ENCODE data around the gene GTPBP4. TPM values are rescaled to one million over a fixed set of nuclear protein-coding genes. Genes with fewer than 3 reads are reported as not detected.
A peak's percentile ranks its signal among the peaks of the same experiment; 100 is the strongest.

The GTPBP4 gene
- total RNA-seq, 1 donor = 27.1 TPM

- peak overlapping the region; percentile 64 for H3K4me2 ChIP-seq (ENCODE audit: insufficient read depth, low read length)
- H3K4me3 ChIP-seq (ENCODE audit: insufficient read depth, low read length) = peak overlapping the region; percentile 52
- H3K4me1 ChIP-seq (ENCODE audit: insufficient read depth, low read length) = peaks cover 5% of the 10 kb centered on the region
- H3K9me3 ChIP-seq (ENCODE audit: low read depth, low read length) = no peaks in the 10 kb centered on the region
- no peaks in the 10 kb centered on the region for H4K20me1 ChIP-seq (ENCODE audit: insufficient read depth, low read length)
- H3K27me3 ChIP-seq (ENCODE audit: insufficient read depth, low read length) = peaks cover 3% of the 10 kb centered on the region
- no peaks in the 10 kb centered on the region for H3K36me3 ChIP-seq (ENCODE audit: insufficient read depth, low read length)
- H3K79me2 ChIP-seq (ENCODE audit: insufficient read depth, low read length) = no peaks in the 10 kb centered on the region
- no peak for TF ChIP-seq CTCF (IDR thresholded peaks at IDR 0.05; ENCODE audit: extremely low read depth, low read depth, low read length)
- H3K27ac ChIP-seq (ENCODE audit: low read depth, low read length) = no peak overlapping the region
- H2AFZ ChIP-seq (ENCODE audit: low read length) = peak overlapping the region; percentile 83
- DNase-seq (ENCODE audit: insufficient read length, low spot score, missing footprints) = peak; percentile 93
Observed at GRCh38 chr10:944034-944831, 44.0 kb upstream of the GTPBP4 start.

GRCh38 chr10:945778-946177 is 42.5 kb upstream of the GTPBP4 start:
- Histone ChIP-seq H3K79me2 (ENCODE audit: insufficient read depth, low read length) (no peaks in the 10 kb centered on the region), H3K36me3 (ENCODE audit: insufficient read depth, low read length) (no peaks in the 10 kb centered on the region), H4K20me1 (ENCODE audit: insufficient read depth, low read length) (no peaks in the 10 kb centered on the region), H3K9me3 (ENCODE audit: low read depth, low read length) (no peaks in the 10 kb centered on the region), H2AFZ (ENCODE audit: low read length) (no peak overlapping the region), H3K27ac (ENCODE audit: low read depth, low read length) (no peak overlapping the region), H3K4me1 (ENCODE audit: insufficient read depth, low read length) (peaks cover 5% of the 10 kb centered on the region), H3K4me2 (ENCODE audit: insufficient read depth, low read length) (no peak overlapping the region), H3K27me3 (ENCODE audit: insufficient read depth, low read length) (peaks cover 10% of the 10 kb centered on the region), H3K4me3 (ENCODE audit: insufficient read depth, low read length) (no peak overlapping the region)
- DNase-seq (ENCODE audit: insufficient read length, low spot score, missing footprints) = peak; percentile 23
- no peak for TF ChIP-seq CTCF (IDR thresholded peaks at IDR 0.05; ENCODE audit: extremely low read depth, low read depth, low read length)

GRCh38 chr10:947051-947450 is 41.2 kb upstream of the GTPBP4 start:
- Histone ChIP-seq H4K20me1 (ENCODE audit: insufficient read depth, low read length) (no peaks in the 10 kb centered on the region), H3K27ac (ENCODE audit: low read depth, low read length) (no peak overlapping the region), H3K9me3 (ENCODE audit: low read depth, low read length) (no peaks in the 10 kb centered on the region), H3K4me1 (ENCODE audit: insufficient read depth, low read length) (peaks cover 5% of the 10 kb centered on the region), H2AFZ (ENCODE audit: low read length) (peak overlapping the region; percentile 22), H3K79me2 (ENCODE audit: insufficient read depth, low read length) (no peaks in the 10 kb centered on the region), H3K27me3 (ENCODE audit: insufficient read depth, low read length) (peaks cover 18% of the 10 kb centered on the region), H3K4me2 (ENCODE audit: insufficient read depth, low read length) (no peak overlapping the region), H3K4me3 (ENCODE audit: insufficient read depth, low read length) (no peak overlapping the region), H3K36me3 (ENCODE audit: insufficient read depth, low read length) (no peaks in the 10 kb centered on the region)
- no peak for TF ChIP-seq CTCF (IDR thresholded peaks at IDR 0.05; ENCODE audit: extremely low read depth, low read depth, low read length)
- no peak for DNase-seq (ENCODE audit: insufficient read length, low spot score, missing footprints)

- no peak for TF ChIP-seq CTCF (IDR thresholded peaks at IDR 0.05; ENCODE audit: extremely low read depth, low read depth, low read length)
- no peaks in the 10 kb centered on the region for H3K79me2 ChIP-seq (ENCODE audit: insufficient read depth, low read length)
- no peaks in the 10 kb centered on the region for H3K9me3 ChIP-seq (ENCODE audit: low read depth, low read length)
- H3K4me3 ChIP-seq (ENCODE audit: insufficient read depth, low read length) = no peak overlapping the region
- H3K27me3 ChIP-seq (ENCODE audit: insufficient read depth, low read length) = peaks cover 18% of the 10 kb centered on the region
- no peak for DNase-seq (ENCODE audit: insufficient read length, low spot score, missing footprints)
- H3K4me2 ChIP-seq (ENCODE audit: insufficient read depth, low read length) = no peak overlapping the region
- H3K4me1 ChIP-seq (ENCODE audit: insufficient read depth, low read length) = peaks cover 5% of the 10 kb centered on the region
- no peak overlapping the region for H2AFZ ChIP-seq (ENCODE audit: low read length)
- H3K36me3 ChIP-seq (ENCODE audit: insufficient read depth, low read length) = no peaks in the 10 kb centered on the region
- no peaks in the 10 kb centered on the region for H4K20me1 ChIP-seq (ENCODE audit: insufficient read depth, low read length)
- no peak overlapping the region for H3K27ac ChIP-seq (ENCODE audit: low read depth, low read length)
Observed at GRCh38 chr10:947881-948280, 40.4 kb upstream of the GTPBP4 start.

Measured in osteoblast (primary cell).